K562 (cell line): Measurements from ENCODE around the gene LHPP. TPM values are rescaled to one million over a fixed set of nuclear protein-coding genes. Genes with fewer than 3 reads are reported as not detected.

Source experiments
- HIVEP1 ChIP-seq: fragments of 250-450 bp; sonication (Bioruptor Pico); IDR thresholded peaks from 2 replicates; pipeline ENCODE4 v1.4.0; 2020; ENCODE audit warnings: mild to moderate bottlenecking
- MEF2A ChIP-seq: IDR thresholded peaks from 2 replicates; pipeline ENCODE4 v1.6.1; 2011; ENCODE audit warnings: low read depth, mild to moderate bottlenecking, low read length, moderate library complexity; ENCODE audit not compliant: control insufficient read depth
- NCOA6 ChIP-seq: fragments of 450-650 bp; IDR thresholded peaks from 2 replicates; pipeline ENCODE4 v1.6.1; 2017; ENCODE audit warnings: mild to moderate bottlenecking
- NR2F6 ChIP-seq: fragments of 450-650 bp; formaldehyde crosslinking; IDR thresholded peaks from 2 replicates; pipeline ENCODE4 v1.4.0; 2020; ENCODE audit warnings: mild to moderate bottlenecking
- RFX5 ChIP-seq: IDR thresholded peaks from 2 replicates; pipeline ENCODE4 v1.6.1; 2011; ENCODE audit warnings: low read depth, mild to moderate bottlenecking, improper control_type of control experiment, low read length
- ZNF12 ChIP-seq: sonication (generic); formaldehyde crosslinking; IDR thresholded peaks from 2 replicates; pipeline ENCODE4 v1.4.0; 2020; ENCODE audit warnings: mild to moderate bottlenecking, missing genetic modification reagents
- ZNF197 ChIP-seq: fragments of 200-800 bp; sonication (Bioruptor generic); IDR thresholded peaks from 2 replicates; pipeline ENCODE4 v1.6.1; 2016; ENCODE audit warnings: low read depth, missing genetic modification characterization, missing compliant biosample characterization
- polyA plus RNA-seq, 8 experiments: library from polyadenylated mRNA; depleted of rRNA in 4 of 8; stranded (reverse) in 5 of 8; unstranded in 3 of 8; fragments of >200 nt; fragmentation: Nextera tagmentation in 2 of 8; fragmentation: Illumina TruSeq in 1 of 8; extraction: Ambion mirVana in 2 of 8; extraction: Trizol in 1 of 8; gene quantifications; 2 replicates each; pipeline versions ENCODE4 v1.2.1 to v1.2.3, GENCODE V29; 2011 to 2014; ENCODE audit warnings: inconsistent platforms in 1 of 8, missing spikeins in 1 of 8
- total RNA-seq, 7 experiments: library from RNA; depleted of rRNA in 6 of 7; stranded (reverse); fragments of >200 nt in 6 of 7; fragmentation: Illumina TruSeq in 2 of 7; extraction: Trizol in 2 of 7; gene quantifications; 2 replicates each; pipeline versions ENCODE4 v1.2.1 to v1.2.3, GENCODE V29; 2011 to 2021; ENCODE audit warnings: low replicate concordance in 1 of 7
- TF ChIP-seq, protein P1 (sequence below): fragments of 250-450 bp; sonication (Bioruptor Pico); IDR thresholded peaks from 2 replicates; pipeline ENCODE4 v1.5.1; 2021; ENCODE audit warnings: mild to moderate bottlenecking
- TF ChIP-seq, protein P2 (sequence below): fragments of 250-450 bp; sonication (Bioruptor Pico); IDR thresholded peaks from 2 replicates; pipeline ENCODE4 v1.4.0; 2020; ENCODE audit warnings: mild to moderate bottlenecking, moderate library complexity
- TF ChIP-seq, protein P3 (sequence below): fragments of 150-350 bp; conservative IDR thresholded peaks from 2 replicates; pipeline ENCODE4 v1.6.1; 2014; ENCODE audit warnings: low read length
- TF ChIP-seq, protein P4 (sequence below): sonication (generic); formaldehyde crosslinking; IDR thresholded peaks from 2 replicates; pipeline ENCODE4 v1.8.0; 2022; ENCODE audit warnings: mild to moderate bottlenecking, missing genetic modification reagents

Gene LHPP
- total and polyA plus RNA-seq, 9 of the 15 experiments (the other 6 are each of a cell fraction or from before 2014, with no cell fraction given), result 0.34 to 7.4 (median 3.0) TPM

DNA sequence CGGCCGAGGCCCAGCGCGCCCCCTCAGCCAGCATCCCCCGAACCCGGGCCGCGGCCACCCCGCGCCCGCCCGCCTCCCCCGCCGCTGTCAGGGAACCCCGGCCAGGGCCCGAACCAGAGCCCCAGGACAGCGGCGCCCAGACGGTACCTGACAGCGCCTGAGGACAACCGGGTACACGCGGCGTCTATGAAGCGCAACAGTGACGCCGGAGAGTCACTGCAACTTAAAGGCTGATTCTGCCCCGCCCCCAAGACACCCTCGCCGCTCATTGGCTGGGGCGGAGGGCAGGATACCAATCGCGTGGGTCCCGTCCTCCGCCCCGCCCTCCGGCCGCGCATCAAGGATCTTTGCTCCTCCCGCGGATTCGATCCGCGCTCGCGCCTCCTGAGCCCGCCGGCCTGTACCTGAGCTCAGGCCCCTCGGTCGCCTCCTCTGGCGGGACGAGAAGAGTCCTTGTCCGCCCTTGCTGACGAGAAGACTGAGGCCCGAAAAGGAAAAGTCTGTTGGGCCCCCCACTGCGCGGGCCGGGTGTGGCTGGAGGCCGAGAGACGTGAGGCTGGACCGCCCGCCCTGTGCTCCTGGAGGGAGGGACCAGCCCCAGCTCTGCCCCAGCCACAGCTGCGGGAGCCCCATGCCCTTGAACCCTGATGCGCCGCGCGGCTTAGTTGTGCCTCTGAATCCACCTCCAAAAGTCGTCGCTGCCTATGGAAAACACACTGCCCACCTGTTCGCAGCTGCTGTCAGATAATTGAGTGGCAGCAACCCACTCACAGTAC is 42.7 kb upstream of the LHPP start, which contains the start of gene OAT (continued):
- TF ChIP-seq, protein P1, sequence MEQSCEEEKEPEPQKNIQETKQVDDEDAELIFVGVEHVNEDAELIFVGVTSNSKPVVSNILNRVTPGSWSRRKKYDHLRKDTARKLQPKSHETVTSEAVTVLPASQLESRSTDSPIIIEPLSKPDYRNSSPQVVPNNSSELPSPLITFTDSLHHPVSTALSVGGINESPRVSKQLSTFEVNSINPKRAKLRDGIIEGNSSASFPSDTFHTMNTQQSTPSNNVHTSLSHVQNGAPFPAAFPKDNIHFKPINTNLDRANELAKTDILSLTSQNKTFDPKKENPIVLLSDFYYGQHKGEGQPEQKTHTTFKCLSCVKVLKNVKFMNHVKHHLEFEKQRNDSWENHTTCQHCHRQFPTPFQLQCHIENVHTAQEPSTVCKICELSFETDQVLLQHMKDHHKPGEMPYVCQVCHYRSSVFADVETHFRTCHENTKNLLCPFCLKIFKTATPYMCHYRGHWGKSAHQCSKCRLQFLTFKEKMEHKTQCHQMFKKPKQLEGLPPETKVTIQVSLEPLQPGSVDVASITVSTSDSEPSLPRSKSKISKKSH, result no peak
- TF ChIP-seq MEF2A (no peak), NCOA6 (no peak), HIVEP1 (CRISPR knock-in tag) (no peak), NR2F6 (no peak), RFX5 (no peak), ZNF12 (CRISPR knock-in tag) (no peak), ZNF197 (CRISPR knock-in tag) (no peak)
- TF ChIP-seq, protein P2, sequence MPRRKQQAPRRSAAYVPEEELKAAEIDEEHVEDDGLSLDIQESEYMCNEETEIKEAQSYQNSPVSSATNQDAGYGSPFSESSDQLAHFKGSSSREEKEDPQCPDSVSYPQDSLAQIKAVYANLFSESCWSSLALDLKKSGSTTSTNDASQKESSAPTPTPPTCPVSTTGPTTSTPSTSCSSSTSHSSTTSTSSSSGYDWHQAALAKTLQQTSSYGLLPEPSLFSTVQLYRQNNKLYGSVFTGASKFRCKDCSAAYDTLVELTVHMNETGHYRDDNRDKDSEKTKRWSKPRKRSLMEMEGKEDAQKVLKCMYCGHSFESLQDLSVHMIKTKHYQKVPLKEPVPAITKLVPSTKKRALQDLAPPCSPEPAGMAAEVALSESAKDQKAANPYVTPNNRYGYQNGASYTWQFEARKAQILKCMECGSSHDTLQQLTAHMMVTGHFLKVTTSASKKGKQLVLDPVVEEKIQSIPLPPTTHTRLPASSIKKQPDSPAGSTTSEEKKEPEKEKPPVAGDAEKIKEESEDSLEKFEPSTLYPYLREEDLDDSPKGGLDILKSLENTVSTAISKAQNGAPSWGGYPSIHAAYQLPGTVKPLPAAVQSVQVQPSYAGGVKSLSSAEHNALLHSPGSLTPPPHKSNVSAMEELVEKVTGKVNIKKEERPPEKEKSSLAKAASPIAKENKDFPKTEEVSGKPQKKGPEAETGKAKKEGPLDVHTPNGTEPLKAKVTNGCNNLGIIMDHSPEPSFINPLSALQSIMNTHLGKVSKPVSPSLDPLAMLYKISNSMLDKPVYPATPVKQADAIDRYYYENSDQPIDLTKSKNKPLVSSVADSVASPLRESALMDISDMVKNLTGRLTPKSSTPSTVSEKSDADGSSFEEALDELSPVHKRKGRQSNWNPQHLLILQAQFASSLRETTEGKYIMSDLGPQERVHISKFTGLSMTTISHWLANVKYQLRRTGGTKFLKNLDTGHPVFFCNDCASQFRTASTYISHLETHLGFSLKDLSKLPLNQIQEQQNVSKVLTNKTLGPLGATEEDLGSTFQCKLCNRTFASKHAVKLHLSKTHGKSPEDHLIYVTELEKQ (CRISPR knock-in tag), result no peak
- TF ChIP-seq, protein P3, sequence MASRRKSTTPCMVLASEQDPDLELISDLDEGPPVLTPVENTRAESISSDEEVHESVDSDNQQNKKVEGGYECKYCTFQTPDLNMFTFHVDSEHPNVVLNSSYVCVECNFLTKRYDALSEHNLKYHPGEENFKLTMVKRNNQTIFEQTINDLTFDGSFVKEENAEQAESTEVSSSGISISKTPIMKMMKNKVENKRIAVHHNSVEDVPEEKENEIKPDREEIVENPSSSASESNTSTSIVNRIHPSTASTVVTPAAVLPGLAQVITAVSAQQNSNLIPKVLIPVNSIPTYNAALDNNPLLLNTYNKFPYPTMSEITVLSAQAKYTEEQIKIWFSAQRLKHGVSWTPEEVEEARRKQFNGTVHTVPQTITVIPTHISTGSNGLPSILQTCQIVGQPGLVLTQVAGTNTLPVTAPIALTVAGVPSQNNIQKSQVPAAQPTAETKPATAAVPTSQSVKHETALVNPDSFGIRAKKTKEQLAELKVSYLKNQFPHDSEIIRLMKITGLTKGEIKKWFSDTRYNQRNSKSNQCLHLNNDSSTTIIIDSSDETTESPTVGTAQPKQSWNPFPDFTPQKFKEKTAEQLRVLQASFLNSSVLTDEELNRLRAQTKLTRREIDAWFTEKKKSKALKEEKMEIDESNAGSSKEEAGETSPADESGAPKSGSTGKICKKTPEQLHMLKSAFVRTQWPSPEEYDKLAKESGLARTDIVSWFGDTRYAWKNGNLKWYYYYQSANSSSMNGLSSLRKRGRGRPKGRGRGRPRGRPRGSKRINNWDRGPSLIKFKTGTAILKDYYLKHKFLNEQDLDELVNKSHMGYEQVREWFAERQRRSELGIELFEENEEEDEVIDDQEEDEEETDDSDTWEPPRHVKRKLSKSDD, result no peak
- TF ChIP-seq, protein P4, sequence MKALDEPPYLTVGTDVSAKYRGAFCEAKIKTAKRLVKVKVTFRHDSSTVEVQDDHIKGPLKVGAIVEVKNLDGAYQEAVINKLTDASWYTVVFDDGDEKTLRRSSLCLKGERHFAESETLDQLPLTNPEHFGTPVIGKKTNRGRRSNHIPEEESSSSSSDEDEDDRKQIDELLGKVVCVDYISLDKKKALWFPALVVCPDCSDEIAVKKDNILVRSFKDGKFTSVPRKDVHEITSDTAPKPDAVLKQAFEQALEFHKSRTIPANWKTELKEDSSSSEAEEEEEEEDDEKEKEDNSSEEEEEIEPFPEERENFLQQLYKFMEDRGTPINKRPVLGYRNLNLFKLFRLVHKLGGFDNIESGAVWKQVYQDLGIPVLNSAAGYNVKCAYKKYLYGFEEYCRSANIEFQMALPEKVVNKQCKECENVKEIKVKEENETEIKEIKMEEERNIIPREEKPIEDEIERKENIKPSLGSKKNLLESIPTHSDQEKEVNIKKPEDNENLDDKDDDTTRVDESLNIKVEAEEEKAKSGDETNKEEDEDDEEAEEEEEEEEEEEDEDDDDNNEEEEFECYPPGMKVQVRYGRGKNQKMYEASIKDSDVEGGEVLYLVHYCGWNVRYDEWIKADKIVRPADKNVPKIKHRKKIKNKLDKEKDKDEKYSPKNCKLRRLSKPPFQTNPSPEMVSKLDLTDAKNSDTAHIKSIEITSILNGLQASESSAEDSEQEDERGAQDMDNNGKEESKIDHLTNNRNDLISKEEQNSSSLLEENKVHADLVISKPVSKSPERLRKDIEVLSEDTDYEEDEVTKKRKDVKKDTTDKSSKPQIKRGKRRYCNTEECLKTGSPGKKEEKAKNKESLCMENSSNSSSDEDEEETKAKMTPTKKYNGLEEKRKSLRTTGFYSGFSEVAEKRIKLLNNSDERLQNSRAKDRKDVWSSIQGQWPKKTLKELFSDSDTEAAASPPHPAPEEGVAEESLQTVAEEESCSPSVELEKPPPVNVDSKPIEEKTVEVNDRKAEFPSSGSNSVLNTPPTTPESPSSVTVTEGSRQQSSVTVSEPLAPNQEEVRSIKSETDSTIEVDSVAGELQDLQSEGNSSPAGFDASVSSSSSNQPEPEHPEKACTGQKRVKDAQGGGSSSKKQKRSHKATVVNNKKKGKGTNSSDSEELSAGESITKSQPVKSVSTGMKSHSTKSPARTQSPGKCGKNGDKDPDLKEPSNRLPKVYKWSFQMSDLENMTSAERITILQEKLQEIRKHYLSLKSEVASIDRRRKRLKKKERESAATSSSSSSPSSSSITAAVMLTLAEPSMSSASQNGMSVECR (CRISPR knock-in tag), result no peak; the same call in 1 of the 2 replicates
